ENCODE data around the gene DCPS.
"Not testable (repeated sequence)": the region's sequence is repeated elsewhere in the genome, so short reads cannot be mapped to it uniquely, and the experiment has no call there.

The DCPS gene

DNA sequence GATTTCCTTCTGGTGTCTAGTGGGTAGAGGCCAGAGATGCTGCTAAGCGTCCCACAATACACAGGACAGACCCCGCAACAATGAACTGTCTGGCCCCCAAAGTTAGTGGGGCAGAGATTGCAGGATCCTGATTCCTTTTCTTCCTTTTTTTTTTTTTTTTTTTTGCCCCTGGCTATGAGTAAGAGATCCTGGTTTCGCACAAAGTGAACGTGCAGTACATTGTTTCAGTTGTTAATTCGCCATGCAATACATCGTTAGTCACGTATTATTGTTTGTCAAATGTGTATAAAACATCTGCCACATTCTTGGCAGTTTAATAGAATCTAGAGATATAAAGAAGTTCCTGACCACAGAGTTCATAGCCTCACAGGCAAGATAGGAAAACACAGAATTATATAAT lies 71.9 kb downstream of the DCPS start:
- TF ChIP-seq, protein P1, sequence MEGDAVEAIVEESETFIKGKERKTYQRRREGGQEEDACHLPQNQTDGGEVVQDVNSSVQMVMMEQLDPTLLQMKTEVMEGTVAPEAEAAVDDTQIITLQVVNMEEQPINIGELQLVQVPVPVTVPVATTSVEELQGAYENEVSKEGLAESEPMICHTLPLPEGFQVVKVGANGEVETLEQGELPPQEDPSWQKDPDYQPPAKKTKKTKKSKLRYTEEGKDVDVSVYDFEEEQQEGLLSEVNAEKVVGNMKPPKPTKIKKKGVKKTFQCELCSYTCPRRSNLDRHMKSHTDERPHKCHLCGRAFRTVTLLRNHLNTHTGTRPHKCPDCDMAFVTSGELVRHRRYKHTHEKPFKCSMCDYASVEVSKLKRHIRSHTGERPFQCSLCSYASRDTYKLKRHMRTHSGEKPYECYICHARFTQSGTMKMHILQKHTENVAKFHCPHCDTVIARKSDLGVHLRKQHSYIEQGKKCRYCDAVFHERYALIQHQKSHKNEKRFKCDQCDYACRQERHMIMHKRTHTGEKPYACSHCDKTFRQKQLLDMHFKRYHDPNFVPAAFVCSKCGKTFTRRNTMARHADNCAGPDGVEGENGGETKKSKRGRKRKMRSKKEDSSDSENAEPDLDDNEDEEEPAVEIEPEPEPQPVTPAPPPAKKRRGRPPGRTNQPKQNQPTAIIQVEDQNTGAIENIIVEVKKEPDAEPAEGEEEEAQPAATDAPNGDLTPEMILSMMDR (IDR thresholded peaks at IDR 0.05; ENCODE audit: insufficient read depth, low read depth, low read length, missing control alignments): no peak
- peak; percentile 79 for DNase-seq (ENCODE audit: low read depth)

DNA sequence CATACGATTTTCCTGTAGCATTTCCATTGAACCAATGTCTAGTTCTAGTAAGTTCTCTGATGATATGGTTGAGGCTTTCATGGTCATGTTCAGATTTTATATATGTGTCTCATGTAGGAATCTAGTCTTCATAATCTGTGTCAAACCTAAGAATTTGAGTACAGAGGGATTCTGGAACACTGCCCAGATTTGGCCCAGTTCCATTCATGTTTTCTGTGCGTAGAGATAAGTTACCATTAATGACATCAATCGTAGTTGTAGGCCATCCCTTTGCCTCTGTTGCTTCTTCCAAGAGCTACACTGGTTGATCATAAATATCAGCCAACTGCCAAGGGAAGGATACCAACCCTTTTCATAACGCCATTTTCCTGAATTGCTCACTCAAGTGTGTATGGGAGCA lies 74.9 kb downstream of the DCPS start:
- TF ChIP-seq, protein P1 (IDR thresholded peaks at IDR 0.05; ENCODE audit: insufficient read depth, low read depth, low read length, missing control alignments): no peak
- no peak for DNase-seq (ENCODE audit: low read depth)
- no peak overlapping the region for H3K4me3 ChIP-seq (ENCODE audit: low read length)

More for the DNA sequence above, 71.9 kb downstream of the DCPS start:
- H3K4me3 ChIP-seq (ENCODE audit: low read length): no peak overlapping the region

DNA sequence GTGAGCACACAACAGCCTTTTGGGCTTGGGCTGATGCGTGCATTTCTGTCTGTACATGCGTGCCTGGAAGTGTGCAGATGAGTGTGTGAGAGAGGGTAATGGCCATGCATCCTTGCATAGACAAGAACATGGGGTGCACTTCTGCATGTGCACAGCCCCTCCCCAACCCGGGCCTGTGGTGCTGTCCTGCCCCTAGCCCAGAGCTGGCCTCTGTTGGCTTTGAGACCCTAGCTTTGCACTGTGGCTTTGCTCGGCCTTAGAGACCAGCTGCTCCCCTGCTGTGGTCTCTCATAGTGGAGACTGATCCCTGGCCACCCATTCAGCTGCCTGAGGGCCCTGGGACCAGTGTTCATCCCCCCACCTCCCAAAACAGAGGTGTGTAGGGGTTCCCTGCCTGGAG lies 77.0 kb downstream of the DCPS start:
- H3K4me3 ChIP-seq (ENCODE audit: low read length): no peak overlapping the region
- TF ChIP-seq, protein P1 (IDR thresholded peaks at IDR 0.05; ENCODE audit: insufficient read depth, low read depth, low read length, missing control alignments): no peak
- no peak for DNase-seq (ENCODE audit: low read depth)

DNA sequence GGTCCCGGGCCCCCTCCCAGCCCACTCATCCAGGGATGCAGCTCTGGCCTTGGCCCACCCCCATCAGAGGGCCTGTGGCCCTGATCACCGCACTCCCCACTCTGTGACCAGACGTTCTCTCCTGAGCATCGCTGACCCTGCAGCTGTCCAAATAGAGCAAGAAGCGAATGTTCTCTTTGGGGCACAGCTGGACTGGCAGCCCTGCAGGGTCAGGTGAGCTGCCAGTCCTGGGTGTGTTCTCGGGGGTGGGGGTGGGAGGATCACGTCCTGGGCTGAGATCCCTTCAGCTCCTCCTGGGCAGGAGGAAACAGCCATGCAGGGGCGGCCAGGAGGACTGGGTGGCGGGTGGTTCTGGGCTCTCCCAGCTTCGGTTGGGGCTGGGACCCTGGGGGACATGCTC lies 78.1 kb downstream of the DCPS start:
- DNase-seq (ENCODE audit: low read depth); H3K4me3 ChIP-seq (ENCODE audit: low read length): not testable (repeated sequence)

DNA sequence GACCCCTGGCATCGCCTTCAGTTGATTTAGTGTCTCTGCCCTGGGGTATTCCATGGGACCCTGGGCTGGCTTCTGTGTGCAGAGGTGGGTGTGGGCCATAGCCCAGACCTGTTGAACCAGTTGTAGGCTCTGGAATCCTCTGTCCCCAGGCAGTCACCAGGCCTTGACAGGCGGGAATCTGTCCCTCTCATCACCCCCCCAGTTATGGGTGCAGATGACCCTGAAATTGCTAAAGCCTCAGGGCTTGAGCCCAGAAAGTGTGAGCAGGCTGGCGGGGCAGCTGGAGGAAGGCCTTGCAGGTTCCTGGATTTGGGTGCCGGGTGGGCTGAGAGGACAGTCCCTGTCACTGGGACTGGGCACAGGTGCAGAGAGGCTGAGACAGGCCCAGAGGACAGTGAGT lies 78.8 kb downstream of the DCPS start:
- not testable (repeated sequence) for DNase-seq (ENCODE audit: low read depth); H3K4me3 ChIP-seq (ENCODE audit: low read length)

DNA sequence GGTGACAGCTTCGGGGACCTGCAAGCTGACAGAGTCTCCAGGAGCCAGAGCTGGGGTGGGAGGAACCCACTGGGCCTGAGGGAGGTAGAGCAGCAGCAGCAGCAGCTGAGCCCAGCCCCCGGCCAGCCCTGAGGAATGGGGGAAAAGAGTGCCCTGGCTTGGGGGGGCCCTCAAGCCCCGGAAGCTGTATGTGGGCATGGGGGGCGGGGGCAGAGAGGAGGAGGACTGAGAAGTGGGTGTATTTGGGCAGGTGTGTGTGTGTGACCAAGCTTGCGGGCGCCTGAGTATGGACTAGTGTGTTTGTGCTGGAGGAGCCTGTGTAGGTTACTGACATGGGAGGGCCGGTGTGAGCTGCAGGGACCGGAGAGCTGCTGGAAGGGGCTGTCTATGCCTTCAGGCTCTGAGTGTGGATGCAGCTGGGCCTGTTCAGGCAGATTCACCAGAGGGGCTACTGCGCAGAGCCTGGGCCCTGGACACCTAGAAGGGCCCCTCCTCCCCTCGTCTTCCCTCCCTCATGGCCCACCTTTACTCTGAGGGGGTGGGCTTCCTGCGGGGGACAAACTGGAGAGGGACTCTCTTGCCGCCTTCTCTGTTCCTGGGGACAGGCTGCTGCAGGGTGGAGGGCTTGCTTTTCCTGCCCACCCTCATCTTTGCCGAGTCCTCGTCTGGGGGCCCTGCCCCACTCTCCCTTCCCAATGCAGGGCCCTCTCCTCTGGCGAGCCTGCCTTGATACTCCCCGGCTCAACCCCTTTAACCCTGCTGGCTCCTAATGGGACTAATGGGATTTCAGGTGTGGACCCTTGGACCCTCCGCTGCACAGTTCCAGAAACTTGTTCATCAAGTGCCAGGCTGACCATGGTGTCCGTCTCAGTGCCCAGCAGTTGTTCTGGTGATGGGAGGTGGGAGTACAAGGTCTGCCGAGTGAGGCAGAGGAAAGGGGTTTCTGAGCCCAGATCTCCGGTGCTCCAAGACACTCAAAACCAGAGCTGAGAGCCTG lies 79.8 kb downstream of the DCPS start:
- H3K4me3 ChIP-seq (ENCODE audit: low read length): no peak overlapping the region
- TF ChIP-seq, protein P1 (IDR thresholded peaks at IDR 0.05; ENCODE audit: insufficient read depth, low read depth, low read length, missing control alignments): no peak
- no peak for DNase-seq (ENCODE audit: low read depth)

DNA sequence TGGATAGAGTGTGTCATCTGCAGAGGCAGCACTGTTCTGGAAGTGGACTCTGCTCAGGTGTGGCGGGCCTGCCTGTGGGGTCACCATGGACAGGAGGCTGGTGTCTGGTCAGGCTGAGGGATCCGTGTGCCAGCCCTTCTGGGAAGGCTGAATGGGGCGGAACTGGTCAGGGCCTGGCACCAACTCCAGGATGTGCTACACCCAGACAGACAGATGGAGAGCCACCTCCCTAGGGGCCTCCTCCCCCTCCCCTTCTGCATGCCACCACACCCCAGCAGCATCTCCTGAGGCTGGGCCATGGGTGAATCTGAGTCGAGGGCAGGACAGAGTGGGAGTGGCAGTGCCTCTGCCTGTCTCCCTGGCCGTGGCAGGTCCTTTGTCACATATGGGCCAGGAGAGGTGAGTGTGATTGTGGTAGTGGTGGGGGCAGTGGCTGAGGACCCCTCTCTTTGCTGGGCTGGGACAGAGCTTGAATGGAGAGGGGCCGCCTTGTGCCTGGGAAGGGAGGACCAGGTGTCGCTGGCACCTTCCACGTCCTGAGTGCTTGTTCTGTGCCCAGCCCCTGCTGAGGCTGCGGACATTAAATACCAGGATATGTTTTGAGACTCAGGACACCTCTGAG lies 80.7 kb downstream of the DCPS start:
- no peak overlapping the region for H3K4me3 ChIP-seq (ENCODE audit: low read length)
- DNase-seq (ENCODE audit: low read depth): no peak
- TF ChIP-seq, protein P1 (IDR thresholded peaks at IDR 0.05; ENCODE audit: insufficient read depth, low read depth, low read length, missing control alignments): no peak

Data from epithelial cell of esophagus (primary cell).